Neural progenitor cell (in vitro differentiated cells): ENCODE data around the gene TMCO2.

ENCODE experiments used
- EZH2 ChIP-seq: fragments of 200-600 bp; sonication (generic); IDR thresholded peaks from 2 replicates; pipeline ENCODE4 v1.6.1; 2017; ENCODE audit warnings: antibody characterized with exemption, mild to moderate bottlenecking, moderate library complexity
- EZH2phosphoT487 ChIP-seq: fragments of 200-600 bp; sonication (generic); IDR thresholded peaks from 2 replicates; pipeline ENCODE4 v1.6.1; 2017; ENCODE audit warnings: antibody characterized with exemption
- TF ChIP-seq, protein P1 (sequence below): fragments of 200-600 bp; sonication (generic); IDR thresholded peaks from 2 replicates; pipeline ENCODE4 v1.5.1; 2017; ENCODE audit warnings: antibody characterized with exemption, mild to moderate bottlenecking

DNA sequence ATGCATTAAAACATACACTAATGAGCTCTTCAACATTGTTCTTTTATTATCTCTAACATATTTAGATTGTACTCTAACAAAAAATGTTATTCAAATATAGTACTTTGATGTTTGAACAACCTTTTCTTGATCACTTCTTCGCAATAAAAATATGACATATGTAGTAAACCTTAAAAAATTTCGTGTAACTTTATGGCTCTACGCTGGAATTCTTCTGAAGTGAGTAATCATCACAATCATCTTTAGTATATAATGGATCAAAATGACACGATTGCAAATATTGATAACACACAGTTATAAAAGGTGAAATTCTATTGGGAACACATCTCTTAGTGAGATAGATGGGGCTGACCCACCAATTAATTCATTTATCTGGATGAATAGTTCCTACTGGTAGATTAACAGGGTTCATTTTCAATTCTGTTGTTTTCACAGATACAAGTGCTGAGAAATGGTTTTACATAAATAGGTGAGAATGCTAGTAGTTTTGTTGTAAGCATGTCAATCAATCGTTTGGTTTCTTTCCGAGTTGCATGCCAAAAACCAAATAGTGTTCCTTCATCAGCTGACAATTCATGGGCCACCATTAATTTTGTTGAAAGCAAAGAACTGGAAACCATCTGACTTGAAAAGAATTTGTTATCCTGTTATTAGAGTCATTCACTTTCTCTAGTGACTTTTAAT lies 8.8 kb downstream of the TMCO2 start:
- TF ChIP-seq, protein P1, sequence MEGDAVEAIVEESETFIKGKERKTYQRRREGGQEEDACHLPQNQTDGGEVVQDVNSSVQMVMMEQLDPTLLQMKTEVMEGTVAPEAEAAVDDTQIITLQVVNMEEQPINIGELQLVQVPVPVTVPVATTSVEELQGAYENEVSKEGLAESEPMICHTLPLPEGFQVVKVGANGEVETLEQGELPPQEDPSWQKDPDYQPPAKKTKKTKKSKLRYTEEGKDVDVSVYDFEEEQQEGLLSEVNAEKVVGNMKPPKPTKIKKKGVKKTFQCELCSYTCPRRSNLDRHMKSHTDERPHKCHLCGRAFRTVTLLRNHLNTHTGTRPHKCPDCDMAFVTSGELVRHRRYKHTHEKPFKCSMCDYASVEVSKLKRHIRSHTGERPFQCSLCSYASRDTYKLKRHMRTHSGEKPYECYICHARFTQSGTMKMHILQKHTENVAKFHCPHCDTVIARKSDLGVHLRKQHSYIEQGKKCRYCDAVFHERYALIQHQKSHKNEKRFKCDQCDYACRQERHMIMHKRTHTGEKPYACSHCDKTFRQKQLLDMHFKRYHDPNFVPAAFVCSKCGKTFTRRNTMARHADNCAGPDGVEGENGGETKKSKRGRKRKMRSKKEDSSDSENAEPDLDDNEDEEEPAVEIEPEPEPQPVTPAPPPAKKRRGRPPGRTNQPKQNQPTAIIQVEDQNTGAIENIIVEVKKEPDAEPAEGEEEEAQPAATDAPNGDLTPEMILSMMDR = no peak
- TF ChIP-seq EZH2phosphoT487 (no peak), EZH2 (no peak)
